GM23248 (cell line): ENCODE measurements around the gene EPRS1.

ENCODE experiments used
- EZH2 ChIP-seq: fragments of 200-600 bp; sonication (generic); IDR thresholded peaks from 2 replicates; pipeline ENCODE4 v1.6.1; 2018; ENCODE audit warnings: antibody characterized with exemption, mild to moderate bottlenecking; ENCODE audit not compliant: insufficient read depth, poor library complexity, severe bottlenecking
- EZH2phosphoT487 ChIP-seq: fragments of 200-600 bp; sonication (generic); IDR thresholded peaks from 2 replicates; pipeline ENCODE4 v1.6.1; 2018; ENCODE audit warnings: antibody characterized with exemption, moderate library complexity, mild to moderate bottlenecking, low read depth; ENCODE audit not compliant: insufficient read depth

GRCh38 chr1:220005489-220005888 lies 40.8 kb downstream of the EPRS1 start:
- TF ChIP-seq EZH2phosphoT487: no peak
- TF ChIP-seq EZH2: no peak
